Stimulated activated CD8-positive, alpha-beta memory T cell treated with anti-CD3 and anti-CD28 coated beads, Interleukin-12 subunit alpha, Interleukin-12 subunit beta, amount 100 ng/mL, for 24 hours (primary cell): ENCODE data around the gene NCKAP5.

ENCODE experiments used
- DNase-seq: peaks from one replicate; pipeline ENCODE4 v3.0.0-alpha.2; 2020; ENCODE audit errors: extremely low read depth

Gene NCKAP5

GRCh38 chr2:133090358-133090757 is 477.9 kb downstream of the NCKAP5 start:
- DNase-seq: no peak

DNA sequence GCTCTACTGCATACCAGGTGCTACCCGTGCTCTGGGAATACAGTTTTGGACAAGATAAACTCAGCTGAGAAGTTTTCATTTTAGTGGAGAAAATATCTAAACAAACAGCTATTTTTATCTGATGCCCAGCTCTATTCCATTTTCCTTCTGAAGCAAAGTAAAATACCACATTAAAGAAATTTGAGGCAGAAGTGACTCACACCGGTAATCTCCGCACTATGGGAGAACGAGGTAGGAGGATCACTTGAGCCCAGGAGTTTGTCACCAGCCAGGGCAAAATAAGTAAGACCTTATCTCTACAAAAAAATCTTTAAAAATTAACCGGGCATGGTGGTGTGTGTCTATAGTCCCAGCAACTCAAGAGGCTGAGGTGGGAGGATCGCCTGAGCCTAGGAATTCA is 482.1 kb downstream of the NCKAP5 start:
- no peak for DNase-seq

DNA sequence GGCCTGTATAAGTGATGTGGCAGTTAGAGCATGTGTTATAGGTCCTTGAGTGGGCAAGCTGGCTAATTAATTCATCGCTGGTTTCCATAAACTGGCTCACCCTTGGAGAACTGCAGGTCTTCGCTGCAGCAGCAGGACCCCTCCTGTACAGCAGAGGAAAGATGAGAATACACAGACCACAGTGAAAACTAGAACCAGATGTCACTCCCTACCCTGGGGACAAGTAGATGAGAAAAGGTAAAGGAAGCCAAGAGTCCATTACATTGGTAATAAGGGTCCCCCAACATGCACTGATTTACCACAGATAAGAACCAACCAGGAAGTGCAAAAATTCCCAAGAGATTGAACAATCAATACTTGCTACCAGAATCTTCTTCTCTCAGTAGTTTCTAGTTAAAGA is 482.6 kb downstream of the NCKAP5 start:
- no peak for DNase-seq

DNA sequence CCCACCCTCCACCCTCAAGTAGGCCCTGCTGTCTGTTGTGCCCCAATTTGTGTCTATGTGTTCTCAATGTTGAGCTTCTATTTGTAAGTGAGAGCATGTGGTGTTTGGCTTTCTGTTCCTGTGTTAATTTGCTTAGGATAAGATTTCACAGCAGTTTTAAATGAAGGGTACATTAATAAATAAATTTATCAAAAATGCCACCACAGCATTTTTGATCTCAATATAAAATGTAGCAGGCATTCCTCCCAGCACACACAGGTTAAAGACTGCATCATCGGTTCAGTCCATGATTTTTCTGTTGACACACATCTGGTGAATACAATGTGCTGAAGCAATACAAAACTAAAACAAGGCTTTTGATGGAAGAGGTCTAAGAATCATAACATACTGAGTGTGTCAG is 486.2 kb downstream of the NCKAP5 start:
- no peak for DNase-seq

- DNase-seq: no peak
These were observed 487.4 kb downstream of the NCKAP5 start for GRCh38 chr2:133080822-133081221.

- no peak for DNase-seq
These were observed 489.4 kb downstream of the NCKAP5 start for GRCh38 chr2:133078667-133079411.

GRCh38 chr2:133077269-133077822 is 490.9 kb downstream of the NCKAP5 start:
- DNase-seq: no peak

- DNase-seq: no peak
These were observed 495.2 kb downstream of the NCKAP5 start for GRCh38 chr2:133072837-133073694.

GRCh38 chr2:133063775-133064174 is 504.5 kb downstream of the NCKAP5 start:
- DNase-seq: no peak

- DNase-seq: no peak
These were observed 505.2 kb downstream of the NCKAP5 start for GRCh38 chr2:133062931-133063665.

DNA sequence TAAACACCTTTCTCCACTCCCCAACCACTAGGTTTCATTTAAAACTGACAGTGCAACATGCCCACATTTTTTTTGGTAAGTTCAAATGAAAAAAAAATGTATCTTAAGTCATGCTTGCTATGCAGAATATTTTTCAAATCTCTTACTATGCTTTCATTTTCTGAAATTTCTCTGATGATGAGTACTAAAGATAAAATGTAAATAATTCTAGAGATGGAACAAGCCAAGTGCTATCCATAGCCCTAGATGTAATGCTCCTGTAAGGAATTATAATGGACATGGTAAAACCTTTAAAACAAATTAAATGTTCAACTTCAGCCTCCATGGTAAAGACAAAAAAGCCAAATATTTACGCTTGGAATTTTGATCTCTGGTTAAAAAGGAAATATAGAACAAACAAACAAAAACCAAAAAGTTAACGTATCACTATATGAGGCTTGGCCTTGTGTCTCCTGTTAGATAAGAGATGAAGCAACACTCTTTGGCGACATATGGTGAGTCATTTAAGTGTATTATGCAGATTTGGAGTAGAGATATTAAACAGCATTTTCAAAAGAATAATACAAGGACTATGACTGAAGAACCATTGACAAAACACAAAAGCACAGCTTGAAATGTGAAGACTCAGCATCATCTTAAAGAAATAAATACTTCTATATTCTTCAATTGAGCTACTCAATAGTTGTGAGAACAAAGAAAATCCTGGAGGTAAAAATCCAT is 506.2 kb downstream of the NCKAP5 start:
- no peak for DNase-seq

GRCh38 chr2:133054297-133054696 is 514.0 kb downstream of the NCKAP5 start:
- DNase-seq: no peak

DNA sequence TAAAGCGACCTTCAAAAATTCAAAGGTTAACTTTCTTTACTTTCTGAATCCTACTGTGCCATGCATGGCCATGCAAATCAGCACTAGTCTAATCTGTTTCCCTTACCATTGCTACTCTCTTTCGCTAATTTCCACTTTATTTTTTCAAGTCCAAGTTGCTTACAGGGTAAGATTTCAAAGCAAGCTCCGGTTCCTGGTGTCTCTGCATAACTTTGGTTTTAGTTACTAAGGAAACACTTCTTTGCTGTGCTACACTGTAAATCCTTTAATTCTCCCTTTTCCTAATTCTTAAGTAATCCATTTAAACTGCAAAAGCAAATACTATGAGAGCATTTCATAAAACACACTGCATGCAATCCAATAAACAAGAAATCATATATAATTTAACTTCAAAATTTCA is 514.7 kb downstream of the NCKAP5 start:
- no peak for DNase-seq

DNA sequence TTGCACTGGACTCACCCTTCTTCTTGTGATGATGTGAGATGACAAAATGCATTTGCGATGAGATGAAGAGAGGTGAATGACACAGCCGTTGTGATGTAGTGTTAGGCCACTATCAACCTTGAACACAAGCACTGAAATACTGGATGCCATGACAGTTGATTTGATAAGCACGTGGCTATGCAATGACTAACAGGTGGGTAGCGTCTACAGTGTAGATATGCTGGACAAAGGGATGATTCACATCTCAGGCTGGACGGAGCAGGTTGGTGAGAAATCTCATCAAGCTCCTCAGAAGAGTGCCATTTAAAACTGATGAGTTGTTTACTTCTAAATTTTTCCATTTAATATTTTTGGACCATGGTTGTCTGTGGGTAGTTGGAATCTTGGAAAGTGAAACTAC is 522.5 kb downstream of the NCKAP5 start:
- DNase-seq: no peak

- DNase-seq: no peak
These were observed 523.7 kb downstream of the NCKAP5 start for GRCh38 chr2:133044556-133044955.

- DNase-seq: no peak
These were observed 528.1 kb downstream of the NCKAP5 start for GRCh38 chr2:133040170-133040569.

DNA sequence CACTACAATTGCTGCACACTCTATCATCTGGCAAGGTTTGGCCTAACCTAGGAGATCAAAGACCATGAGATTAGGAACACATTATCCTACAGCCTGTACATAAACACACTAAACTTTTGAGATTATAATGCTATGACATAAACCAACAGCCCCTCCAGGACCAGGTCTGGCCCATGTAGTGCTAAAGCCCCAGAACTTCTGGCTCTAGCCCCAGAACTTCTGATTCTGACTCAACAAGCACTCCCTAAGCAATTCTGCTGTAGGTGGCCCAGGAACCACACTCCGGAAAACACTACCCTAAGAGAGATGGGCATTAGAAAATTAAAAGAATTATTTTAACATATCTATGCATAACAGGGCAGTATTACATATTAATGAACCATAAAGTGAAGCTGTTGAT is 528.7 kb downstream of the NCKAP5 start:
- no peak for DNase-seq

GRCh38 chr2:133026536-133027177 is 541.6 kb downstream of the NCKAP5 start:
- no peak for DNase-seq

DNA sequence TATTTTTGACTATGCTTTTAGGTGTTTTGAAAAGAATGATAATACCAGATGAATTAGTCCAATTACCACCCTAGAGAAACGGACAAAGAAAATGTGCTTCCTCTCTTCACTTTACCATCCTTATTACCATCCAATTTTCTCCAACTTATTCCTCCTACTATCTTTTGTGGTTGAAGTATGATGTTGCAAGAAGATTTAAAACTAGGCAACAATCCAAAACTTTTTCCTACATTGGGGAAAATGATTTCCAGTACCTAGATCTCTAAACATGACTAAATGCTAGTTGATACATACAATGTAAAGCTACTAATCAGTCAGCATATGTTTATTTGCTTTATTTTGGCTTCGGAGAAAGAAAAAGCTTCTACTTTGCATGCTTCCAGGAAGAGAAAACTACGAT is 543.3 kb downstream of the NCKAP5 start:
- DNase-seq: no peak

DNA sequence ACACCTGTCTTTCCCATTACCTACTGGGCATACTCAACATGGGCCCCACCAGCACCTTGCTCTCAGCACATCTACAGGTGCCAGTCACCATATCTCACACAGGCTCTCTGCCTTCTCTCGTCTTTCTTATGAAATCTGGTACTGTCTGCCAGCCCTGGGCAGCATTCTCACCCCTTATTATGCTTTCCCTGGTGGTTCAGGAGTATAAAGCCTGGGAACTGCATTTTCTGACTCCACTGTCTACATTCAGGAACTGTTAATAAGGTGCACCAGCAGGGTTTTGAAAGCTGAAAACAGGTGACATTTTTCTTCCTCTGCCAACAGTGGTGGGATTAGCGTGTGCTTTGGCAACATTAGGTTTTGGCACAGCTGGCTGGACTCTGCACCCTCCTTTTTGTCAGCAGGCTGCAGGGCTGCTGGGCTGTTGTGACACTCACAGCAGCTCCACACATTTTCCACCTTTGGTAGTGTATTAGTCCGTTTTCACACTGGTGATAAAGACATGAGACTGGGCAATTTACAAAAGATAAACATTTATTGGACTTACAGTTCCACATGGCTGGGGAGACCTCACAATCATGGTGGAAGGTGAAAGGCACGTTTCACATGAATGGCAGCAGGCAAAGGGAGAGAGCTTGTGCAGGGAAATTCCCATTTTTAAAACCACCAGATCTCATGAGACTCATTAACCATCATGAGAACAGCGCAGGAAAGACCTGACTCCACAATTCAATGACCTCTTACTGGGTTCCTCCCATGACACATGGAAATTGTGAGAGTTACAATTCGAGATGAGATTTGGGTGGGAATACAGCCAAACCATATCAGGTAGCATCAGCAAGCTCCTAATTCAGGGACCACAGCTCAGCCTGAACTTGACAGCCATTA is 555.2 kb downstream of the NCKAP5 start:
- no peak for DNase-seq
